Muscle layer of colon (tissue), 2 donors: ENCODE data around the gene ZFYVE28.

Experiments
- H3K27ac ChIP-seq: one replicate; pipeline ENCODE4 v1.7.0; 2013; ENCODE audit warnings: low read depth, mild to moderate bottlenecking, low read length, moderate library complexity
- H3K27me3 ChIP-seq, 2 donors: one replicate each; pipeline ENCODE4 v1.7.0; 2013; ENCODE audit warnings: low read length in 2 of 2, mild to moderate bottlenecking in 2 of 2; ENCODE audit not compliant: insufficient read depth in 2 of 2, control insufficient read depth in 1 of 2
- H3K36me3 ChIP-seq: one replicate; pipeline ENCODE4 v1.7.0; 2013; ENCODE audit warnings: mild to moderate bottlenecking, low read length; ENCODE audit not compliant: insufficient read depth
- H3K4me1 ChIP-seq: one replicate; pipeline ENCODE4 v1.7.0; 2013; ENCODE audit warnings: mild to moderate bottlenecking, low read length; ENCODE audit not compliant: insufficient read depth
- H3K4me3 ChIP-seq, 2 donors: one replicate each; pipeline ENCODE4 v1.7.0; 2013; ENCODE audit warnings: low read length in 2 of 2, low read depth in 1 of 2, mild to moderate bottlenecking in 1 of 2, moderate library complexity in 1 of 2
- H3K9ac ChIP-seq: one replicate; pipeline ENCODE4 v1.7.0; 2013; ENCODE audit warnings: low read length
- H3K9me3 ChIP-seq: one replicate; pipeline ENCODE4 v1.7.0; 2013; ENCODE audit warnings: mild to moderate bottlenecking, low read length
- donor health status: abdominal sarcoma.
- donor health status: Adenocarcinoma of cecum.

ZFYVE28 gene

GRCh38 chr4:2347190-2347589 lies 71.3 kb downstream of the ZFYVE28 start:
- Histone ChIP-seq H3K4me1 (no peaks in the 10 kb centered on the region), H3K27me3 (no peaks in the 10 kb centered on the region), H3K9me3 (no peaks in the 10 kb centered on the region), H3K9ac (no peak overlapping the region), H3K4me3 (no peak overlapping the region), H3K36me3 (no peaks in the 10 kb centered on the region), H3K27ac (no peak overlapping the region)

GRCh38 chr4:2343476-2343875 lies 75.0 kb downstream of the ZFYVE28 start:
- Histone ChIP-seq H3K9me3 (no peaks in the 10 kb centered on the region), H3K27me3 (no peaks in the 10 kb centered on the region), H3K27ac (no peak overlapping the region), H3K9ac (no peak overlapping the region), H3K4me1 (no peaks in the 10 kb centered on the region), H3K36me3 (no peaks in the 10 kb centered on the region), H3K4me3 (no peak overlapping the region)

GRCh38 chr4:2341911-2342652 lies 76.4 kb downstream of the ZFYVE28 start:
- Histone ChIP-seq H3K9ac (no peak overlapping the region), H3K36me3 (no peaks in the 10 kb centered on the region), H3K27ac (no peak overlapping the region), H3K9me3 (no peaks in the 10 kb centered on the region), H3K4me3 (no peak overlapping the region), H3K27me3 (no peaks in the 10 kb centered on the region), H3K4me1 (no peaks in the 10 kb centered on the region)

GRCh38 chr4:2341261-2341841 lies 77.1 kb downstream of the ZFYVE28 start:
- Histone ChIP-seq H3K36me3 (no peaks in the 10 kb centered on the region), H3K27me3 (no peaks in the 10 kb centered on the region), H3K9ac (no peak overlapping the region), H3K4me3 (no peak overlapping the region), H3K9me3 (no peaks in the 10 kb centered on the region), H3K4me1 (no peaks in the 10 kb centered on the region), H3K27ac (no peak overlapping the region)

- H3K4me1 ChIP-seq: no peaks in the 10 kb centered on the region
- no peaks in the 10 kb centered on the region for H3K27me3 ChIP-seq
- no peaks in the 10 kb centered on the region for H3K9me3 ChIP-seq
- no peak overlapping the region for H3K4me3 ChIP-seq
- H3K9ac ChIP-seq: no peak overlapping the region
- no peak overlapping the region for H3K27ac ChIP-seq
- H3K36me3 ChIP-seq: no peaks in the 10 kb centered on the region
Measured at GRCh38 chr4:2340272-2341061, 78.0 kb downstream of the ZFYVE28 start.

- H3K27ac ChIP-seq: no peak overlapping the region
- H3K27me3 ChIP-seq: no peaks in the 10 kb centered on the region
- no peaks in the 10 kb centered on the region for H3K9me3 ChIP-seq
- no peaks in the 10 kb centered on the region for H3K4me1 ChIP-seq
- H3K36me3 ChIP-seq: no peaks in the 10 kb centered on the region
- H3K4me3 ChIP-seq: no peak overlapping the region
- H3K9ac ChIP-seq: no peak overlapping the region
Measured at GRCh38 chr4:2339458-2340271, 78.8 kb downstream of the ZFYVE28 start.

GRCh38 chr4:2338754-2339457 lies 79.5 kb downstream of the ZFYVE28 start:
- no peak overlapping the region for H3K4me3 ChIP-seq
- H3K9me3 ChIP-seq: no peaks in the 10 kb centered on the region
- no peaks in the 10 kb centered on the region for H3K27me3 ChIP-seq
- no peak overlapping the region for H3K27ac ChIP-seq
- H3K9ac ChIP-seq: no peak overlapping the region
- no peaks in the 10 kb centered on the region for H3K4me1 ChIP-seq
- no peaks in the 10 kb centered on the region for H3K36me3 ChIP-seq

GRCh38 chr4:2337896-2338295 lies 80.5 kb downstream of the ZFYVE28 start:
- Histone ChIP-seq H3K9me3 (no peaks in the 10 kb centered on the region), H3K9ac (no peak overlapping the region)

GRCh38 chr4:2337131-2337723 lies 81.2 kb downstream of the ZFYVE28 start:
- H3K9me3 ChIP-seq: no peaks in the 10 kb centered on the region
- H3K4me1 ChIP-seq: no peaks in the 10 kb centered on the region
- no peak overlapping the region for H3K4me3 ChIP-seq
- H3K27ac ChIP-seq: no peak overlapping the region
- no peaks in the 10 kb centered on the region for H3K36me3 ChIP-seq
- no peaks in the 10 kb centered on the region for H3K27me3 ChIP-seq
- no peak overlapping the region for H3K9ac ChIP-seq

More at GRCh38 chr4:2337896-2338295, 80.5 kb downstream of the ZFYVE28 start:
- no peaks in the 10 kb centered on the region for H3K36me3 ChIP-seq
- no peaks in the 10 kb centered on the region for H3K27me3 ChIP-seq
- H3K4me1 ChIP-seq: no peaks in the 10 kb centered on the region
- no peak overlapping the region for H3K27ac ChIP-seq
- H3K4me3 ChIP-seq: no peak overlapping the region

- no peaks in the 10 kb centered on the region for H3K36me3 ChIP-seq
- H3K4me3 ChIP-seq: no peak overlapping the region
- H3K9me3 ChIP-seq: no peaks in the 10 kb centered on the region
- H3K9ac ChIP-seq: no peak overlapping the region
- H3K4me1 ChIP-seq: no peaks in the 10 kb centered on the region
- H3K27ac ChIP-seq: no peak overlapping the region
- no peaks in the 10 kb centered on the region for H3K27me3 ChIP-seq
Measured at GRCh38 chr4:2336659-2337058, 81.8 kb downstream of the ZFYVE28 start.
